Adipocyte (in vitro differentiated cells): Measurements from ENCODE around the gene MYBPHL.

Experiments used
- DNase-seq: peaks from one replicate; pipeline ENCODE4 v3.0.0-alpha.2; 2015; ENCODE audit warnings: low read depth
- H3K27me3 ChIP-seq: replicated peaks from 2 replicates; pipeline ENCODE4 v1.7.0; 2013; ENCODE audit warnings: mild to moderate bottlenecking, low read length, moderate library complexity; ENCODE audit not compliant: control insufficient read depth, insufficient read depth
- H3K36me3 ChIP-seq: 2 replicates; pipeline ENCODE4 v1.7.0; 2013; ENCODE audit warnings: low read length, mild to moderate bottlenecking, moderate library complexity; ENCODE audit not compliant: control insufficient read depth, insufficient read depth, severe bottlenecking
- H3K4me1 ChIP-seq: 2 replicates; pipeline ENCODE4 v1.7.0; 2013; ENCODE audit warnings: mild to moderate bottlenecking, low read length, moderate library complexity; ENCODE audit not compliant: control insufficient read depth, insufficient read depth
- H3K4me3 ChIP-seq: 2 replicates; pipeline ENCODE4 v1.7.0; 2013; ENCODE audit warnings: mild to moderate bottlenecking, low read length, moderate library complexity
- H3K9ac ChIP-seq: 2 replicates; pipeline ENCODE4 v1.7.0; 2013; ENCODE audit warnings: mild to moderate bottlenecking, low read length, moderate library complexity
- H3K9me3 ChIP-seq: 2 replicates; pipeline ENCODE4 v1.7.0; 2013; ENCODE audit warnings: mild to moderate bottlenecking, low read length, moderate library complexity; ENCODE audit not compliant: control insufficient read depth

Gene MYBPHL

DNA sequence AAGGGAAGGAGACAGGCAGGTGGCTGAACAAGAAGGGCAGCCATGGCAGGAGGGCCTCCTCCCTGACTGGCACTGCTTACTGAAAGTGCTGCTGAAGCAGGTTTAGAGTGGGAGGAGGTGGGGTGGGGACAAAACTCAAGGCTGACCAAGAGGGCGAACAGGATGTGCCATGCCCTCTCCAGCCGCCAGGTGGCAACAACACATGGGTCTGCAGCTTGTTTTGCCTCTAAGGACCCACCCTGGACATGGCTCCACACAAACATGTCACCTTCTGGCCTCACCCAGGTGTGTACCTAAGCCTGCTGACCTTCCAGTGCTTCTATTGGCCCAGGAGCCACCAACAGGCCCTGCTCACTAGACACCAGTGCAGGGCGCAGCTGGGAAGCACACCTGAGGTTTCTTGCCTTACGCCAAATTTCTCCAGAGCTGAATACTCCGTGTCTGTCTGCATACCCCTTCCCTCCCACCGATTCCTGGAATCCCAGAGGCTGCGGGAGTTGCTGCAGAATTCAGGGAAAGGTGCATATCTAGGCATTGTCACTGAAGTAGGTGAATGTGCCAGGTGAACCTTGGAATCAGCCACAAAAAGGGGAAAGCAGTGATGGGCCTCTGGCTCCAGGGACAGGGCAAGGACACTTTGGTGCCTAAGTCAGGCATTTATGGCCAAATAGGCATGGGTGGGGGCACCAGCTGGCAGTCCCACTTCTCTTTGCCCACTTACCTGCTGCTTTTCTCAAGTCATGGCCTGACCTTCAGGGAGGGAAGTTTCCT is 29.2 kb downstream of the MYBPHL start:
- Histone ChIP-seq H3K4me3 (no peak overlapping the region), H3K9ac (no peak overlapping the region), H3K27me3 (no peaks in the 10 kb centered on the region), H3K9me3 (no peaks in the 10 kb centered on the region), H3K36me3 (no peaks in the 10 kb centered on the region), H3K4me1 (peaks cover 26% of the 10 kb centered on the region)
- DNase-seq: peak; percentile 78

DNA sequence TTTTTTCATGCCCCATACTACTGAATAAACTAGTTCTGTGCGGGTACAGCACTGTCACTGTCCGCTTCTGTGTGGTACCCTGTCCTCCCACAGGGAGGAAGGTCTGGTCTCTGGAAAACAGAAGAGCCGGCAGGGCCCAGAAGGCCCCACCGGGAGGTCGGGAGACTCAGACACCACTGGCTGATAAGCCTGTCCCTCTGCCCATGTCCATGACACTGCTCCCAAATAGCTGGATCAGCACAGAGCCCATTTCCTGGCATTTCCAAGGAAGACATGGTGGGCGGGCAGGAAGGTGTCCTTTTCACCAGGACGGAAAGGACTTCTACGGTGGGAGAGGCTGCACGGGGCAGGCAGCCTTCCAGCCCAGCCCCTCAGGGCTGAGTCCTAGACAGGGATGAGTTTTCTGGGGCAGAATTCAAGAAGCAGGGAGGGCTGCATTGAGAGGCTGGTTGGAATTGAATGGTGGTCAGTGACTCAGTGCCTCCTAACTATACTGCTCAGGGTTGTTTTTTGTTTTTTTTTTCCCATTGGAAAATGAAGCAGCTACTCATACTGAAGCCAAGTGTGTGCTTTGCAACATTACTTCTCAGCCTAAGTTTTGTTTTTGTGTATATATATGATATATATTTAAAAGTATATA is 31.0 kb downstream of the MYBPHL start:
- no peaks in the 10 kb centered on the region for H3K36me3 ChIP-seq
- no peak overlapping the region for H3K9ac ChIP-seq
- peaks cover 13% of the 10 kb centered on the region for H3K4me1 ChIP-seq
- no peak overlapping the region for H3K4me3 ChIP-seq
- H3K9me3 ChIP-seq: no peaks in the 10 kb centered on the region
- H3K27me3 ChIP-seq: no peaks in the 10 kb centered on the region
- DNase-seq: peak; percentile 25

DNA sequence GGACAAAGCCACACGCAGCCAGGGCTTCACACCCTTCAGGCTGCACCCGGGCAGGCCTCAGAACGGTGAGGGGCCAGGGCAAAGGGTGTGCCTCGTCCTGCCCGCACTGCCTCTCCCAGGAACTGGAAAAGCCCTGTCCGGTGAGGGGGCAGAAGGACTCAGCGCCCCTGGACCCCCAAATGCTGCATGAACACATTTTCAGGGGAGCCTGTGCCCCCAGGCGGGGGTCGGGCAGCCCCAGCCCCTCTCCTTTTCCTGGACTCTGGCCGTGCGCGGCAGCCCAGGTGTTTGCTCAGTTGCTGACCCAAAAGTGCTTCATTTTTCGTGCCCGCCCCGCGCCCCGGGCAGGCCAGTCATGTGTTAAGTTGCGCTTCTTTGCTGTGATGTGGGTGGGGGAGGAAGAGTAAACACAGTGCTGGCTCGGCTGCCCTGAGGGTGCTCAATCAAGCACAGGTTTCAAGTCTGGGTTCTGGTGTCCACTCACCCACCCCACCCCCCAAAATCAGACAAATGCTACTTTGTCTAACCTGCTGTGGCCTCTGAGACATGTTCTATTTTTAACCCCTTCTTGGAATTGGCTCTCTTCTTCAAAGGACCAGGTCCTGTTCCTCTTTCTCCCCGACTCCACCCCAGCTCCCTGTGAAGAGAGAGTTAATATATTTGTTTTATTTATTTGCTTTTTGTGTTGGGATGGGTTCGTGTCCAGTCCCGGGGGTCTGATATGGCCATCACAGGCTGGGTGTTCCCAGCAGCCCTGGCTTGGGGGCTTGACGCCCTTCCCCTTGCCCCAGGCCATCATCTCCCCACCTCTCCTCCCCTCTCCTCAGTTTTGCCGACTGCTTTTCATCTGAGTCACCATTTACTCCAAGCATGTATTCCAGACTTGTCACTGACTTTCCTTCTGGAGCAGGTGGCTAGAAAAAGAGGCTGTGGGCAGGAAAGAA is 32.0 kb downstream of the MYBPHL start:
- peak; percentile 69 for DNase-seq
- H3K4me3 ChIP-seq: no peak overlapping the region
- H3K36me3 ChIP-seq: no peaks in the 10 kb centered on the region

DNA sequence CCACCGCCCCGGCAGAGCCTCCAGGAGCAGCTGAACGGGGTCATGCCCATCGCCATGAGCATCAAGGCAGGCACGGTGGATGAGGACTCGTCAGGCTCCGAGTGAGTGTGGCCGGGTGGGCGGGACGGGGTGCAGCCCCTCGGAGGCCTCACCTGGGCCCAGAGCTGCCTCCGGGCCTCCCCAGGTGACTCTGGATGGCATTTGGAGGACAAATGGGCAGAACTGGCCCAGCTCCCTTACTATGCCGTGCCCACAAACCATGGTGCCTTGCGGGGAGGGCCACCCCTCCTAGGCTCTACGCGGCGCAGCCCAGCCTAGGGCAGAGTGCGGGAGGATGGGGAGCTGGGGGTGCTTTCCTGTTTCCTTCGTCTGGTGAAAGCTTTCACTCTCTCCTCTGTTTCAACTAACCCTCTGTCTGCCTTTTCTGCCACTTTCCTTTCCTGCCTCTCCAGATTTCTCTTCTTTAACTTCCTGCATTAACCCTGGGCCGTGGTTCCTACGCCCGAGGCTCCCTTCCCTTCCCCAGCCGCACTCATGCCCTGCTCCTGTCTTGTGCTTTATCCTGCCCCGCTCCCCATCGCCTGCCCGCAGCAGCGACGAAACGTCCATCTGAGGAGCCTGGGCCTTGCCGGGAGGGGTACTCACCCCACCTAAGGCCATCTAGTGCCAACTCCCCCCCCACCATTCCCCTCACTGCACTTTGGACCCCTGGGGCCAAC is 33.1 kb downstream of the MYBPHL start:
- Histone ChIP-seq H3K4me3 (no peak overlapping the region), H3K4me1 (peaks cover 13% of the 10 kb centered on the region), H3K36me3 (no peaks in the 10 kb centered on the region), H3K27me3 (no peaks in the 10 kb centered on the region), H3K9ac (no peak overlapping the region), H3K9me3 (no peaks in the 10 kb centered on the region)
- DNase-seq: no peak

More for the DNA sequence above, 32.0 kb downstream of the MYBPHL start:
- no peak overlapping the region for H3K9ac ChIP-seq
- H3K4me1 ChIP-seq: peaks cover 13% of the 10 kb centered on the region
- H3K9me3 ChIP-seq: no peaks in the 10 kb centered on the region
- no peaks in the 10 kb centered on the region for H3K27me3 ChIP-seq

DNA sequence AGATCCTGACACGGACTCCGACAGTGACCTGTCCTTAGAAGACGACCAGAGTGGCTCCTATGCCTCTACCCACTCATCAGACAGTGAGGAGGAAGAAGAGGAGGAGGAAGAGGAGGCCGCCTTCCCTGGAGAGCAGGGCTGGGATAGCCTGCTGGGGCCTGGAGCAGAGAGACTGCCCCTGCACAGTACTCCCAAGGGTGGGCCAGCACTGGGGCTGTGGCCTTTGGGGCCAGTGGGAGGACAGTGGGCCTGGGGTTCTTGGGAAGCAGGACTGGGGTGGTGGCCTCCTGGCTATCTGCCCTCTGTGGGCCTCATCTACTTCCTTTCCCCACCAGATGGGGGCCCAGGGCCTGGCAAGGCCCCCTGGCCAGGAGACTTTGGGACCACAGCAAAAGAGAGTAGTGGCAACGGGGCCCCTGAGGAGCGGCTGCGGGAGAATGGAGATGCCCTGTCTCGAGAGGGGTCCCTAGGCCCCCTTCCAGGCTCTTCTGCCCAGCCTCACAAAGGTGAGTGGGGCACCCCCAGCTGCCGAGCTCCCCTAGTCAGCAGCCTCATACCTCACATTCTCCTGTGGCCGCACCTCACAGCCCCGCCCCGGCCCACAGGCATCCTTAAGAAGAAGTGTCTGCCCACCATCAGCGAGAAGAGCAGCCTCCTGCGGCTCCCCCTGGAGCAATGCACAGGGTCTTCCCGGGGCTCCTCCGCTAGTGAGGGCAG is 33.8 kb downstream of the MYBPHL start:
- H3K9me3 ChIP-seq: no peaks in the 10 kb centered on the region
- H3K36me3 ChIP-seq: no peaks in the 10 kb centered on the region
- H3K4me3 ChIP-seq: no peak overlapping the region

DNA sequence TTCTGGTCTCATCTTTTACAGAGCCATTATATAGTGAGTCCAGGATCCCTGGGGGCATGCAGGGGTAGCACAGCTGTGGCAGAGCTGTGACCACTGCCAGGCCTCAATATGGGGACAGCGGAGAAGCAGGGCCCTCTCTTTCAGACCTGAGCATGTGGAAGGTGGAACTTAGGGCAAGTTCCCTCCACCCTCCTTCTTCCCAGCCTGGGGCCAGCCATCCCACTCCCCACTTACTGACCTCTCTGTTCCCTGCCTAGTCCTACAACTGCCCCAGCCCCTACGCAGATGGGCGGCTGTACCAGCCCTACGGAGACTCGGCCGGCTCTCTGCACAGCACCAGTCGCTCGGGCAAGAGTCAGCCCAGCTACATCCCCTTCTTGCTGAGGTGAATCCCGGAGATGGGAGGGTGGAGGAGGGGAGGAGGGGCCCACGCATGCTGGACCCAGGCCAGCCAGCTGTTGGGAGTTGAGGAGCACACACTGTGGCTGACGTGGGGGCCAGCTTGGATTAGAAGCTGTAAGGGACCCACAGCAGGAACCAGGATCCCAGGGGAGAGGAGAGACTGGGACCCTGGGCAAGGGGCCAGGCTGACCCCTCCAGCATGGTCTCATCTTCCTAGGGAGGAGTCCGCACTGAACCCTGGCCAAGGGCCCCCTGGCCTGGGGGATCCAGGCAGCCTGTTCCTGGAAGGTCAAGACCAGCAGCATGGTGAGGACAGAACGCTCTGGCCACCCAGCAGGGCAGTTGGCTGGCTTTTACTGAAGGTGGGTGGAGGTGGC is 34.6 kb downstream of the MYBPHL start:
- Histone ChIP-seq H3K4me3 (no peak overlapping the region), H3K27me3 (no peaks in the 10 kb centered on the region), H3K9ac (no peak overlapping the region), H3K36me3 (no peaks in the 10 kb centered on the region), H3K9me3 (no peaks in the 10 kb centered on the region), H3K4me1 (peaks cover 11% of the 10 kb centered on the region)
- no peak for DNase-seq

More for the DNA sequence above, 33.8 kb downstream of the MYBPHL start:
- Histone ChIP-seq H3K9ac (no peak overlapping the region), H3K4me1 (peaks cover 13% of the 10 kb centered on the region), H3K27me3 (no peaks in the 10 kb centered on the region)
- no peak for DNase-seq

DNA sequence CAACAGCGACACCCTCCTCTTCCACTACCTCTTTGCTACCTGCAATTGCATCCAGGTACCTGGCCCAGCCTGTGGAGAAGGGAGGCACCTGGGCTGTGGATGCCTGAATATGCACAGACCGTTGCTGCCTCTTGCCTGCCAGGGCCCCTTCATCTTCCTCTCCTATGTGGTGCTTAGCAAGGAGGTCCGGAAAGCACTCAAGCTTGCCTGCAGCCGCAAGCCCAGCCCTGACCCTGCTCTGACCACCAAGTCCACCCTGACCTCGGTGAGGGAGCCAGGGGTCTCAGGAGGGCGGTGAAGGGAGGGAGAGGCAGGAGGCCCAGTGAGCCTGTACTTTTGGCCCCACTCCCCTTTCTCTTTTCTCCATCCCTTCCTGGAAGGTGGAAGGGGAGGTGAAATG is 35.4 kb downstream of the MYBPHL start:
- H3K36me3 ChIP-seq: no peaks in the 10 kb centered on the region

DNA sequence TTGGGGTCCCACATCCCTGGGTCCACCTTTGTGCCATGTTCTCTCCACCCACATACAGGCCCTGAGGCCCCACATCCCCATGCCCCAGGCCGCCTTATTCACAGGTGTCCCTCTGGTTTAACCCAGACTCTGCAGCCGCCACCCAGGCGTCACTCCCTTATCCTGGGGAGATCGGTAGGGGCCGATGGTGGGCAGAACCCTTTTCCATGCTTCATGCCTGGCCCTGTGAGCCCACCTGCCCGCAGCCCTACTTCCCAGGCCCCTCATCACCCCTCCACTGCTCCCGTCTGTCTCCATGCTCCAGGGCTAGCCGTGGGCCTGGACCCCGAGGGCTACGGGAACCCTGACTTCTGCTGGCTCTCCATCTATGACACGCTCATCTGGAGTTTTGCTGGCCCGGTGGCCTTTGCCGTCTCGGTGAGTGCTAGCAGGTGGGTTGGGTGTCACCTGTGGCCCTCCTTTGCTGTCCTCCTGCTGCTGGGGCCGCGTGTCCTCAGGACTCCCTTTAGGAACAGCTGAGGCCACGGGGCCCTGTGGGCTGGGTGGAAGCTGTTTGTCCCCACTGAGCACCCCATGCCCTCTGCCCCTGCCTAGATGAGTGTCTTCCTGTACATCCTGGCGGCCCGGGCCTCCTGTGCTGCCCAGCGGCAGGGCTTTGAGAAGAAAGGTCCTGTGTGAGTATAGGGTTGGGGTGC is 36.0 kb downstream of the MYBPHL start:
- peaks cover 10% of the 10 kb centered on the region for H3K4me1 ChIP-seq
- no peaks in the 10 kb centered on the region for H3K27me3 ChIP-seq
- no peak overlapping the region for H3K9ac ChIP-seq
- no peaks in the 10 kb centered on the region for H3K36me3 ChIP-seq
- H3K4me3 ChIP-seq: no peak overlapping the region
- DNase-seq: no peak
- no peaks in the 10 kb centered on the region for H3K9me3 ChIP-seq

More for the DNA sequence above, 35.4 kb downstream of the MYBPHL start:
- no peak overlapping the region for H3K4me3 ChIP-seq
- no peak for DNase-seq
- H3K9me3 ChIP-seq: no peaks in the 10 kb centered on the region
- H3K9ac ChIP-seq: no peak overlapping the region
- H3K4me1 ChIP-seq: peaks cover 12% of the 10 kb centered on the region
- H3K27me3 ChIP-seq: no peaks in the 10 kb centered on the region

DNA sequence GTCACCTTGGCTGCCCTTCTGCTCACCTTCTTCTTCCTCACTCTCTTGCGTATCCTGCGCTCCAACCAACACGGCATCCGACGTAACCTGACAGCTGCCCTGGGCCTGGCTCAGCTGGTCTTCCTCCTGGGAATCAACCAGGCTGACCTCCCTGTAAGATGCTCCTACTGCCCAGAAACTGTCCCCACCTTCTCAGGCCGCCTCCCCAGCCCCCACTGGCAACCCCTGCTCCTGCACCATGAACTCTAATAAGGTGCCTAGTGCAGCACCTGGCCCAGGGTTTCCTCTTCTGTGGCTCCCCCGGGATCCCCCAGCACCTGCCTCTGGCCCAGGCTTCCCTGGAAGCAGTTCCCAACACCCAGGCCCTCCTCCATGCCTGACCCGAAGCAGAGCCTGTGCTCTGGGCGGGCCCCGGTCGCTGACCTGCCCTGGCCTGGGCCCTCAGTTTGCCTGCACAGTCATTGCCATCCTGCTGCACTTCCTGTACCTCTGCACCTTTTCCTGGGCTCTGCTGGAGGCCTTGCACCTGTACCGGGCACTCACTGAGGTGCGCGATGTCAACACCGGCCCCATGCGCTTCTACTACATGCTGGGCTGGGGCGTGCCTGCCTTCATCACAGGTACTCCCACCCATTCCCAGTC is 36.7 kb downstream of the MYBPHL start:
- no peaks in the 10 kb centered on the region for H3K36me3 ChIP-seq

More for the DNA sequence above, 36.7 kb downstream of the MYBPHL start:
- Histone ChIP-seq H3K9ac (no peak overlapping the region), H3K4me3 (no peak overlapping the region), H3K27me3 (no peaks in the 10 kb centered on the region), H3K9me3 (no peaks in the 10 kb centered on the region), H3K4me1 (peaks cover 5% of the 10 kb centered on the region)
- no peak for DNase-seq
